ENCODE results near the gene PP2D1. TPM values are rescaled to one million over a fixed set of nuclear protein-coding genes. Genes with fewer than 3 reads are reported as not detected.

PP2D1 gene
- total RNA-seq, 1 experiment from 2014 or later: not detected

DNA sequence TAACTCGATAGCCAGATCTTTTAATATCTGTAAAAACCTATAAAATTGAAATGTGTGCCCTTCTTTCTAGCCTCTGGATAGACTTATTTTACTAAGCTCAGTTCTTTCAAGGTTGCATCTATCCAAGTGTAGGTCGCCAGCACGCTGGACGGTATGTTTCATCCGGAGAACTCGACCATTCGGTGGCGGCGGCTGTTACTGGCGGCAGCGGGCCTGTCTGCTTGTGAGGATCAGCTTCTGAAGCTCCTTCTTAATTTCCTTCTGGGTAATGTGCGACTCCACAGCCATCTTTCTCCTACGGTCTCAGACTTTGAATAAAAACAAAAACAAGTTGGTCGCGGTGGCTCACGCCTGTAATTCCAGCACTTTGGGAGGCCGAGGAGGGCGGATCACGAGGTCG lies 4.1 kb downstream of the PP2D1 start:
- no peak for DNase-seq (ENCODE audit: low read depth, low spot score)
- no peak for ATAC-seq
- H3K27me3 ChIP-seq (ENCODE audit: control insufficient read depth, insufficient read depth, low read length): no peaks in the 10 kb centered on the region
- POLR2A ChIA-PET: no interaction called here
- no peaks in the 10 kb centered on the region for H3K36me3 ChIP-seq (ENCODE audit: control insufficient read depth, insufficient read depth, low read length)
- H3K9me3 ChIP-seq (ENCODE audit: control insufficient read depth, insufficient read depth, low read depth, low read length): no peaks in the 10 kb centered on the region
- H3K4me1 ChIP-seq (ENCODE audit: control insufficient read depth, insufficient read depth, low read length): no peaks in the 10 kb centered on the region
- H3K4me3 ChIP-seq (ENCODE audit: low read depth in 2 of 2, low read length in 2 of 2): no peak overlapping the region
- intact Hi-C loops (cut with micrococcal nuclease; ENCODE audit: unreplicated experiment): no loop called here
- CTCF ChIA-PET: no interaction called here
- H3K27ac ChIP-seq (ENCODE audit: low read length): no peak overlapping the region
- TF ChIP-seq TCF7L2 (IDR thresholded peaks at IDR 0.05; ENCODE audit: low read depth, low read length): no peak
- TF ChIP-seq, protein P1, sequence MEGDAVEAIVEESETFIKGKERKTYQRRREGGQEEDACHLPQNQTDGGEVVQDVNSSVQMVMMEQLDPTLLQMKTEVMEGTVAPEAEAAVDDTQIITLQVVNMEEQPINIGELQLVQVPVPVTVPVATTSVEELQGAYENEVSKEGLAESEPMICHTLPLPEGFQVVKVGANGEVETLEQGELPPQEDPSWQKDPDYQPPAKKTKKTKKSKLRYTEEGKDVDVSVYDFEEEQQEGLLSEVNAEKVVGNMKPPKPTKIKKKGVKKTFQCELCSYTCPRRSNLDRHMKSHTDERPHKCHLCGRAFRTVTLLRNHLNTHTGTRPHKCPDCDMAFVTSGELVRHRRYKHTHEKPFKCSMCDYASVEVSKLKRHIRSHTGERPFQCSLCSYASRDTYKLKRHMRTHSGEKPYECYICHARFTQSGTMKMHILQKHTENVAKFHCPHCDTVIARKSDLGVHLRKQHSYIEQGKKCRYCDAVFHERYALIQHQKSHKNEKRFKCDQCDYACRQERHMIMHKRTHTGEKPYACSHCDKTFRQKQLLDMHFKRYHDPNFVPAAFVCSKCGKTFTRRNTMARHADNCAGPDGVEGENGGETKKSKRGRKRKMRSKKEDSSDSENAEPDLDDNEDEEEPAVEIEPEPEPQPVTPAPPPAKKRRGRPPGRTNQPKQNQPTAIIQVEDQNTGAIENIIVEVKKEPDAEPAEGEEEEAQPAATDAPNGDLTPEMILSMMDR (IDR thresholded peaks at IDR 0.05): no peak
- TF ChIP-seq SIN3A (IDR thresholded peaks at IDR 0.05; ENCODE audit: borderline replicate concordance, insufficient read depth, low read depth, low read length): no peak
- TF ChIP-seq, protein P2, sequence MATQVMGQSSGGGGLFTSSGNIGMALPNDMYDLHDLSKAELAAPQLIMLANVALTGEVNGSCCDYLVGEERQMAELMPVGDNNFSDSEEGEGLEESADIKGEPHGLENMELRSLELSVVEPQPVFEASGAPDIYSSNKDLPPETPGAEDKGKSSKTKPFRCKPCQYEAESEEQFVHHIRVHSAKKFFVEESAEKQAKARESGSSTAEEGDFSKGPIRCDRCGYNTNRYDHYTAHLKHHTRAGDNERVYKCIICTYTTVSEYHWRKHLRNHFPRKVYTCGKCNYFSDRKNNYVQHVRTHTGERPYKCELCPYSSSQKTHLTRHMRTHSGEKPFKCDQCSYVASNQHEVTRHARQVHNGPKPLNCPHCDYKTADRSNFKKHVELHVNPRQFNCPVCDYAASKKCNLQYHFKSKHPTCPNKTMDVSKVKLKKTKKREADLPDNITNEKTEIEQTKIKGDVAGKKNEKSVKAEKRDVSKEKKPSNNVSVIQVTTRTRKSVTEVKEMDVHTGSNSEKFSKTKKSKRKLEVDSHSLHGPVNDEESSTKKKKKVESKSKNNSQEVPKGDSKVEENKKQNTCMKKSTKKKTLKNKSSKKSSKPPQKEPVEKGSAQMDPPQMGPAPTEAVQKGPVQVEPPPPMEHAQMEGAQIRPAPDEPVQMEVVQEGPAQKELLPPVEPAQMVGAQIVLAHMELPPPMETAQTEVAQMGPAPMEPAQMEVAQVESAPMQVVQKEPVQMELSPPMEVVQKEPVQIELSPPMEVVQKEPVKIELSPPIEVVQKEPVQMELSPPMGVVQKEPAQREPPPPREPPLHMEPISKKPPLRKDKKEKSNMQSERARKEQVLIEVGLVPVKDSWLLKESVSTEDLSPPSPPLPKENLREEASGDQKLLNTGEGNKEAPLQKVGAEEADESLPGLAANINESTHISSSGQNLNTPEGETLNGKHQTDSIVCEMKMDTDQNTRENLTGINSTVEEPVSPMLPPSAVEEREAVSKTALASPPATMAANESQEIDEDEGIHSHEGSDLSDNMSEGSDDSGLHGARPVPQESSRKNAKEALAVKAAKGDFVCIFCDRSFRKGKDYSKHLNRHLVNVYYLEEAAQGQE (IDR thresholded peaks at IDR 0.05; ENCODE audit: insufficient read depth in 1 of 2, low read depth in 2 of 2, low read length in 1 of 2): no peak
- no peak for TF ChIP-seq POLR2AphosphoS5 (IDR thresholded peaks at IDR 0.05; ENCODE audit: low read depth, low read length)
- BruUV-seq (replicated peaks): no TSS peak
- in situ Hi-C loops (cut with HindIII; ENCODE audit: low pct_unique_long_range_greater_than_20kb, low sequenced_read_pairs): no loop called here

DNA sequence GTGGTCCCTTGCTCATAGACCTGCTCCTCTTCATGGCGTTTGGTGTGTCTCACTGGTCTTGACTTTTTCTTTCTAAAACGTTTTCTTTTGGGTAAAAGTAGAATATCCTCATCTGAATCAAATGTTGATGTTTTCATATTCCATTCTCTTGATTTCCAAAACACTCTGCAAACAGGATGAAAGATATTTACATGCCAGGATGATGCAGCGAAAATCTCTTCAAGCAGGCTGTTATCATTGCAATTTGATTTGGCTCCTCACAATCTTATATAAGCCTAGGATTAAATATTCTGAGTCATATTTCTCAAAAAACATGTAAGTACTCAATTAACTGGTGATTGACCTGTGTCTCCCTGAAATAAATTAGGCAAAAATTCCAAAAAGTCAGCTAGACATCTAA lies 10.1 kb downstream of the PP2D1 start:
- no TSS peak for BruUV-seq (replicated peaks)
- ChIA-PET POLR2A (no interaction called here), CTCF (no interaction called here)
- H3K27ac ChIP-seq (ENCODE audit: low read length): no peak overlapping the region
- TF ChIP-seq, protein P1 (IDR thresholded peaks at IDR 0.05): no peak
- TF ChIP-seq TCF7L2 (IDR thresholded peaks at IDR 0.05; ENCODE audit: low read depth, low read length): no peak
- TF ChIP-seq POLR2AphosphoS5 (IDR thresholded peaks at IDR 0.05; ENCODE audit: low read depth, low read length): no peak
- no peak for TF ChIP-seq SIN3A (IDR thresholded peaks at IDR 0.05; ENCODE audit: borderline replicate concordance, insufficient read depth, low read depth, low read length)
- TF ChIP-seq, protein P2 (IDR thresholded peaks at IDR 0.05; ENCODE audit: insufficient read depth in 1 of 2, low read depth in 2 of 2, low read length in 1 of 2): no peak
- no peaks in the 10 kb centered on the region for H3K9me3 ChIP-seq (ENCODE audit: control insufficient read depth, insufficient read depth, low read depth, low read length)
- intact Hi-C loops (cut with micrococcal nuclease; ENCODE audit: unreplicated experiment) (no loop called here), in situ Hi-C loops (cut with HindIII; ENCODE audit: low pct_unique_long_range_greater_than_20kb, low sequenced_read_pairs) (no loop called here)
- H3K36me3 ChIP-seq (ENCODE audit: control insufficient read depth, insufficient read depth, low read length): no peaks in the 10 kb centered on the region
- H3K27me3 ChIP-seq (ENCODE audit: control insufficient read depth, insufficient read depth, low read length): no peaks in the 10 kb centered on the region
- no peaks in the 10 kb centered on the region for H3K4me1 ChIP-seq (ENCODE audit: control insufficient read depth, insufficient read depth, low read length)
- ATAC-seq (no peak), DNase-seq (ENCODE audit: low read depth, low spot score) (no peak)
- H3K4me3 ChIP-seq (ENCODE audit: low read depth in 2 of 2, low read length in 2 of 2): no peak overlapping the region
